ENCODE data around the gene NPBWR2.

Gene NPBWR2

DNA sequence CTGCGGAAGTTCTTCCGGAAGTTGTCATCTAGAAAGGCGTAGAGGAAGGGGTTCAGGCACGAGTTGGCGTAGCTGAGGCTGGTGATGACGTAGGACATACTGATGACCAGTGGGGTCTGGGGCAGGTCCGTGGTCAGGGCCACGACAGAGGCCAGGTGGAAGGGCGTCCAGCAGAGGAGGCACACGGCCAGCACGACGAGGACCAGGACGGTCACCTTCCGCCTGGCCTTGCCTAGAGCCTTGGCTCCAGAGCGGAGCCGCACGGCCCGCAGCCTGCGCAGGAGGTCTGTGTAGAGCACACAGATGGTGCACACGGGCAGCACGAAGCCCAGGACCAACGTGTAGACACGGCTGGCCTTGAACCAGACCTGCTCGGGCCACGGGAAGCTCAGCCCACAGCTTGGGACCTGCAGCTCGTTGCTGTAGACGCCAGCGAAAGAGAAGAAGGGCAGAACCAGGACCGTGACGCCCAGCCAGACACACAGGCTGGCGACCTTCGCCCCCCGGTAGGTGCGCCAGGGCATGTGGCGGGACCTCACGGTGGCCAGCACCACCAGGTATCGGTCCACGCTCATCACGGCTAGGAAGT lies 1.4 kb downstream of the NPBWR2 start:
- no peak for DNase-seq (ENCODE audit: low spot score in 2 of 2)
- H3K9me3 Mint-ChIP-seq, result no peaks in the 10 kb centered on the region
- no peak overlapping the region for H3K27ac Mint-ChIP-seq
- H3K4me1 Mint-ChIP-seq, result peaks cover 32% of the 10 kb centered on the region
- H3K27me3 Mint-ChIP-seq, result peaks cover 2% of the 10 kb centered on the region
- H3K4me3 Mint-ChIP-seq, result no peak overlapping the region
- H3K36me3 Mint-ChIP-seq, result no peaks in the 10 kb centered on the region
- no peak for ATAC-seq (ENCODE audit: low read depth)

DNA sequence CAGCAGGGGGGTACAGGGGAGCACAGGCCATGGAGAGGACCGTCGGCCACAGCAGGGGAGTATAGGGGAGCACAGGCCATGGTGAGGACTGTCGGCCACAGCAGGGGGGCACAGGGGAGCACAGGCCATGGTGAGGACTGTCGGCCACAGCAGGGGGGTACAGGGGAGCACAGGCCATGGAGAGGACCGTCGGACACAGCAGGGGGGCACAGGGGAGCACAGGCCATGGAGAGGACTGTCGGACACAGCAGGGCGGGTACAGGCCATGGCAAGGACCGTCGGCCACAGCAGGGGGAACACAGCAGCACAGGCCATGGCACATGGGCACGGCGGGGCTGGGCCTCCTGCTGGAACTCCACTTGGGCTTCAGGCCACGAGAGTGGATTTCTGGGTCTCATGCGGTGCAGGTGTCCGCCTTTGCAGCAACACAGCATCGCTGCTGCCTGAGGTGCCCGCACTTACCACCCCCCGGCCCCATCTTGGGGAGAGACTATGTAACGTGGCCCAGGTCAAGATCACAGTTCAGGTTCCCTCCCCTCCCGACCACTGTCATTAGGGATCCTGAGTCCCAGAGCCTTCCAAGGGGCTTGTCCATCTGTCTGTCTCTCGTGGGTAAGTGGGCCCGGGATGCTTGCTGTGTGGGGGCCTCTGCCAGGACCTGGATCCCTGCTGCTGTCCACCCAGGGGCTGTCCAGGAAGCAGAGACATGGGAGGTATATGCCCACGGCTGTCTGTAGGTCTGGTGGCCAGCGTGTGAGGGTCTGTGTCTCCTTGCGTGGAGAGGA lies 2.5 kb downstream of the NPBWR2 start:
- ATAC-seq (ENCODE audit: low read depth) (no peak), DNase-seq (ENCODE audit: low spot score in 2 of 2) (peak in 1 of 2 donors; percentile 12)
- no peaks in the 10 kb centered on the region for H3K9me3 Mint-ChIP-seq
- no peak overlapping the region for H3K27ac Mint-ChIP-seq
- peaks cover 2% of the 10 kb centered on the region for H3K27me3 Mint-ChIP-seq
- H3K4me3 Mint-ChIP-seq, result no peak overlapping the region
- H3K36me3 Mint-ChIP-seq, result no peaks in the 10 kb centered on the region
- peaks cover 43% of the 10 kb centered on the region for H3K4me1 Mint-ChIP-seq

DNA sequence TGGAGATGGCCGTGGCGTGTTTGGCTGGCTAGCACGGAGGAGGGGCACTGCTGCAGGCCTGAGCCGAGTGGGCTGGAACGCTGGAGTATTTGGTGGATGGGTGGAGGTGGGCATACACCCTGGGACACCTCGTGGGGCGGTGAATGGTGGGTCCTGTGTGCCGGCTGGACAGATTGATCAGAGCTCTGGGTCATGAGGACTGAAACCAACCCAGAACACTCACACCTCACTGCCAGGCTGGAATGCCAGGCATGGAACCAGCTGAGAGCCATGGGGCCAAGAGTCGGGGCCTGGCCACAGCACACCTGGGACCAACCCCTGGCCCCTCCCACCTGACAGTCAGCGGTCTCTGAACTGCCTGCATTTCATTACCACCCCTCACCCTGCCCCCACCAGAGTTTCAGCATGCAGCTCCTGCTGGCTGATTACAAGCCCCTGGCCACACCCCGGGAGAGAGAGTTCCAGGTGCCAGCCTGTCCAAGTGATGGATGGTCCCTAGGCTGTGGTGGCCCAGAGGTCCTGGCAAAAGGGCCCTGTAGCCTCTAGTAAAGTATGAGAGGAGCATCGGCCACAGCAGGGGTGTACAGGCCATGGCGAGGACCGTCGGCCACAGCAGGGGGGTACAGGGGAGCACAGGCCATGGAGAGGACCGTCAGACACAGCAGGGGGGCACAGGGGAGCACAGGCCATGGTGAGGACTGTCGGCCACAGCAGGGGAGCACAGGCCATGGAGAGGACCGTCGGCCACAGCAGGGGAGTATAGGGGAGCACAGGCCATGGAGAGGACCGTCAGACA lies 3.3 kb downstream of the NPBWR2 start:
- H3K27me3 Mint-ChIP-seq, result peaks cover 2% of the 10 kb centered on the region
- no peak overlapping the region for H3K4me3 Mint-ChIP-seq
- DNase-seq (ENCODE audit: low spot score in 2 of 2), result peak in 1 of 2 donors; percentile 10
- no peak for ATAC-seq (ENCODE audit: low read depth)
- H3K4me1 Mint-ChIP-seq, result peaks cover 45% of the 10 kb centered on the region
- H3K9me3 Mint-ChIP-seq, result no peaks in the 10 kb centered on the region
- H3K27ac Mint-ChIP-seq, result peak overlapping the region; percentile 55
- no peaks in the 10 kb centered on the region for H3K36me3 Mint-ChIP-seq

DNA sequence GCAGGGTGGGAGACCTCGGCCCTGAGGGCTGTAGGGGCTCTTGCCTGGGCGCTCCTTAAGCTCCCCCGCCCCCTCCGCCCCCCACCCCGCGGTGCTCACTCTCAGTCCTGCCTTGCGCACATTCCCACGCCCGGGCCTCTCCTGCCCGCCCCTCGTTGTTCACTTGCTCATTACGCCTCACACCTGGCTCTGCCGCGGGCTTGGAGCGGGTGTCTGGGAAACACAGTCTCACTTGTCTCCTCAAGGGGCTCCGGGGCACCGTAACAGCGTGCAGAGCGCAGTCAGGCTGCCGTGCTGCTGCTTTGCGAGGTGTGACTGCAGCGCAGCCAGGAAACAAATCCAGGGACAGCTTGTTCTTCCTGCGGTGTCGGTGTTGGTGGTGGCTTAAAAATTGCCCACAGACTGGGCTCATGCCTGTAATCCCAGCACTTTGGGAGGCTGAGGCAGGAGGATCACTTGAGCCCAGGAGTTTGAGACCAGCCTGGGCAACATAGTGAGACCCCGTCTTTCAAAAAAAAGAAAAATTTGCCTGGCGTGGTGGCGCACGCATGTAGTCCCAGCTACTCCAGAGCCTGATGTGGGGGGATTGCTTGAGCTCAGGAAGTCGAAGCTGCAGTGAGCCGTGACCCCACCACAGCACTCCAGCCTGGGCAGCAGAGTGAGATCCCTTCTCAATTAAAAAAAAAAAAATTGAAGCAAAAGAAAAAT lies 4.6 kb downstream of the NPBWR2 start:
- Mint-ChIP-seq H3K4me3 (peak overlapping the region; percentile 89), H3K9me3 (no peaks in the 10 kb centered on the region), H3K4me1 (peaks cover 39% of the 10 kb centered on the region), H3K27me3 (peaks cover 2% of the 10 kb centered on the region), H3K27ac (peak overlapping the region; percentile 75), H3K36me3 (peaks cover 6% of the 10 kb centered on the region)
- ATAC-seq (ENCODE audit: low read depth) (no peak), DNase-seq (ENCODE audit: low spot score in 2 of 2) (peak in 1 of 2 donors; percentile 41)

DNA sequence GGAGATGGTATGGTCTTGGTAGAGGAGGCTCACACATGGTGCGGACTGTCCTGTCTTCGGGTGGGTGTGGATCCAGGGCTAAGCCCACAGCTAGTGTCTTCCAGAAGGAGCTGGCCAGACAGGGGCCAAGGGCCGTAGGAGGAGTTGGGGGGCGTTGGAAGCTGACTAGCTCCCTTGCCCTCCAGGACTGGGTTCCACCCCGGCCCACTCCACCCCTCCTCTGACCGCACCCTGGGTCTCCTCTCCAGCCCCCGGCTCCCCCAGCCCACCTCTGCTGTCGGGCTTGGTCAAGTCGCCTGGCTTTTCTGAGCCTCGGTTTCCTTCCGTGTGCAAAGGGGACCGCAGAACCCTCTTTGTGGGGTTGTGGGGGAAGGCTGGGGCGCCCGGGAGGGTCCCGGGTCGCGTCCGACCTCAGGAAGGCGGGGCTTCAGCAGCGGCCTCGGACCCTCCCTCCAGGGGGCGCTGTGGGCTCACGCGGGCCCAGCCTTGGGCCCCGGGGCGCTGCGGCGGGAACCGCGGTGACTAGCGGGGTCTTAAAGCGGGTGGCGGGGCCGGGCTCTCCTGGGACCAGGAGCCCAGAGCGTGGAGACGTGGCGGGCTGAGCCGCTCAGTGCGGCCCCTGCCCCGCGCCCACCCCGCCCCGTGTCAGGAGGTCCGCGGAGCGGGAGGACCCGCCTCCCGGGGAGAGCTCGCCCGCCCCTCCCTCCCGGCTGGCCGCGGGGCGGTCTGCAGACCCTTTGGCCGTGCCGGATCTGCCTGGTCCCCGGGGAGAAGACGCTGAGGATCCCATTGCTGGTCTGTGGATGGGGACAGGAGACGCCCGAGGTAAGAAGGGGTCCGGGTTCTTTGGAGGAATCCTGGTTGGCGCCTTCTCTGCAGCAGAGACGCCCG lies 5.4 kb downstream of the NPBWR2 start:
- H3K36me3 Mint-ChIP-seq, result peaks cover 8% of the 10 kb centered on the region
- DNase-seq (ENCODE audit: low spot score in 2 of 2) (peak; percentile 85 to 94), ATAC-seq (ENCODE audit: low read depth) (peak; percentile 34)
- H3K27me3 Mint-ChIP-seq, result peaks cover 2% of the 10 kb centered on the region
- peaks cover 33% of the 10 kb centered on the region for H3K4me1 Mint-ChIP-seq
- peak overlapping the region; percentile 89 for H3K4me3 Mint-ChIP-seq
- peak overlapping the region; percentile 94 for H3K27ac Mint-ChIP-seq
- H3K9me3 Mint-ChIP-seq, result no peaks in the 10 kb centered on the region

DNA sequence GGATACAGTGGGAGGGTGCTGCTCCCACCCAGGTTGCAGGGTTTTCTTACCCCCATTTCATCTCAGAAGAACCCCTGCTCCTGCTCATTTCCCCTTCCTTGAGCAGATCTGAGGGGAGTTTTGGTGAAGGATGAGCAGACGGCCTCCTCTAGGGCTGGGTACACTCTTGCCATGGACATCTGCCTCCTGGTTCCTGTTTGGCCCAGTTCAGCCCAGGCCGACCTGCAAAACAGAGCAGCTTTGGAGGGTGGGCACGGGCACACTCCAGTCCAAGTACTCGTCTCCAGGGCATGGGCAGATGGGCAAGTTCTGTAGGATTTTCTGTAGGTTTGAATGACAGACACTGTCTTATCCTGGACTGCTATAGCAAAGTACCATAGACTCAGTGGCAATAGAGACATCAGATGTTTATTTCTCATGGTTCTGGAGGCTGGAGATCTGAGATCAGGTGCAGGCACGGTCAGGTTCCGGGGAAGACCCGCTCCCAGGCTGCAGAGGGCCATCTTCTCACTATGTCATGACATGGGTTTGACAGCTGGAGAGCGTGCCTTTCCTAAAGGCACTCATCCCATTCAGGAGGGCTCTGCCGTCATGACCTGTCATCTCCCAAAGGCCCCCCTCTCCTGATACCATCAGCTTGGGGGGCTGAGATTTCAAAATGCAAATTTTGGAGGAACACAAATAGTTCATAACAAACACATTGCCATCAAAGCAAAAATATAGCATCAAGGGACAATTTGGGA lies 6.2 kb downstream of the NPBWR2 start:
- Mint-ChIP-seq H3K36me3 (peaks cover 14% of the 10 kb centered on the region), H3K9me3 (peaks cover 2% of the 10 kb centered on the region), H3K27me3 (peaks cover 4% of the 10 kb centered on the region), H3K27ac (peak overlapping the region; percentile 94), H3K4me3 (peak overlapping the region; percentile 82), H3K4me1 (peaks cover 36% of the 10 kb centered on the region)
- ATAC-seq (ENCODE audit: low read depth), result no peak
- no peak for DNase-seq (ENCODE audit: low spot score in 2 of 2)

DNA sequence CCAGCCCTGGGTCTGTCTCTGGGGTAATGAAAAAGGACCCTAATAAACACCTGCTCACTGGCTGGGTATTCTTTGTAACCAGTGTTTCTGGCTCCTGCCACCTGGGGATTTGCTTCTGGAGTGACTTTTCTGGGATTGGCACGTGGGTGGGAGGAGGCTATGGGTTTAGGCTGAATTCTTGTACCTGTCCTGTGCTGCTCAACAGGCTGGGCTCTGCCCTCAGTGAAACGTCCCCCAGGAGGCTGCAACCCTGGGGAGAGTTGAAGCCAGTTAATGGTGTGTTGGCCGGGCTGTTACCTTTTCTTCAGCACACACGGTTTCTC lies 6.8 kb downstream of the NPBWR2 start:
- Mint-ChIP-seq H3K27ac (peak overlapping the region; percentile 94), H3K4me1 (peaks cover 40% of the 10 kb centered on the region), H3K27me3 (peaks cover 4% of the 10 kb centered on the region), H3K9me3 (peaks cover 2% of the 10 kb centered on the region), H3K4me3 (peak overlapping the region; percentile 19), H3K36me3 (peaks cover 14% of the 10 kb centered on the region)
- DNase-seq (ENCODE audit: low spot score in 2 of 2), result peak in 1 of 2 donors; percentile 59
- no peak for ATAC-seq (ENCODE audit: low read depth)

DNA sequence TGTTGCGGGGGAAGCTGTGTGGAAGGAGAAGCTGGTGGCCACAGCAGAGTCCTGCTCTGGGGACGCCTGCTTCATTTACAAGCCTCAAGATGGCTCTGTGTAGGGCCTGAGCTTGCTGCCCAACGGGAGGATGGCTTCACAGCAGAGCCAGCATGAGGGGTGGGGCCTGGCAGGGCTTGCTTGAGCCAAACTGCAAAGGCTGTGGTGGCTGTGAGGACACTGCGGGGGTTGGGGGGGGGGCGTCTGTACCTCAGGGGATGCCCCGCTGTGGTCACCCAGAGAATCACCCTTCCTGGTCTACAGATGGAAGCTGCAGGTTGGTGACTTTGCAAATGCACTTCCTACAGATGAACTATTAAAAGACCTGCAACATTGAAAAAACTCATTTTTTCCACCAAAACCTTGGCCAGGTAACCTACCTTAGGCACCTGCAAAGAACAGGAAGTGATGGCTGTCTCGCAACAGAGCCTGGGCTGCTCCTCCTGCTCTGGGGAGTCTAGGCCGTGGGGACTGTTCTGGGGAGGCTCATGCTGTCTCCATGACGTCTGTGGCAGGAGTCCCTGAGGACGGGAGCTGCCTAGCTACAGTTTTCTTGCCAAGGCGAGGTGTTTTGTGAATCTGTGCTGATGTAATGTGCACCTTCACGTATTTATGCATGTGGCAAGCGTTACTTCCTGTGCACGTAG lies 7.3 kb downstream of the NPBWR2 start:
- H3K9me3 Mint-ChIP-seq, result peaks cover 2% of the 10 kb centered on the region
- H3K27ac Mint-ChIP-seq, result peak overlapping the region; percentile 94
- H3K36me3 Mint-ChIP-seq, result peaks cover 14% of the 10 kb centered on the region
- H3K27me3 Mint-ChIP-seq, result peaks cover 4% of the 10 kb centered on the region
- peaks cover 40% of the 10 kb centered on the region for H3K4me1 Mint-ChIP-seq
- peak; percentile 70 to 79 for DNase-seq (ENCODE audit: low spot score in 2 of 2)
- peak; percentile 82 for ATAC-seq (ENCODE audit: low read depth)
- peak overlapping the region; percentile 19 for H3K4me3 Mint-ChIP-seq

DNA sequence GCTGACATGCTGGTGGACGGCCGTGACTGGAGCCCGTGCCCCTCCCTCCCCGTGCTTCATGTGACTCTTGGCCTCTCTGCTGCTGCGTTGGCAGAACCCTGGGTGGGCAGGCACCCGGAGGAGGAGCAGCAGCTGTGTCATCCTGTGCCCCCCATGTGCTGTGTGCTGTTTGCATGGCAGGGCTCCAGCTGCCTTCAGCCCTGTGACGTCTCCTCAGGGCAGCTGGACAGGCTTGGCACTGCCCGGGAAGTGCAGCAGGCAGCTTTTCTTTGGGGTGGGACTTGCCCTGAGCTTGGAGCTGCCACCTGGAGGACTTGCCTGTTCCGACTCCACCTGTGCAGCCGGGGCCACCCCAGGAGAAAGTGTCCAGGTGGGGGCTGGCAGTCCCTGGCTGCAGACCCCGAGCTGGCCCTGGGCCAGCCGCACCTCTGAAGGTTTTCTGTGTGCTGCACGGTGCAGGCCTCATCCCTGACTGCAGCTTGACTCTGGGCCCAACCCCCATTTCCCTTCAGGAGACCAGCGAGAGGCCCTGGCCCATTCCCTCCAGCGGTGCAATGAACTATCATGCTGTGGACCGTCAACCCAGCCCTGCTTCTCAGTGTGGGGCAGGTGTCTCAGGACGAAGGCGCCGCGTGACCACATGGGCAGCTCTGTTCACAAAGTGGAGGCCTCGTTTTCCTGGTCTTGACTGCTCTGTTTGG lies 8.1 kb downstream of the NPBWR2 start:
- no peak for DNase-seq (ENCODE audit: low spot score in 2 of 2)
- peak overlapping the region; percentile 94 for H3K27ac Mint-ChIP-seq
- H3K9me3 Mint-ChIP-seq, result peaks cover 2% of the 10 kb centered on the region
- H3K36me3 Mint-ChIP-seq, result peaks cover 14% of the 10 kb centered on the region
- no peak for ATAC-seq (ENCODE audit: low read depth)
- H3K27me3 Mint-ChIP-seq, result peaks cover 4% of the 10 kb centered on the region
- peaks cover 37% of the 10 kb centered on the region for H3K4me1 Mint-ChIP-seq
- H3K4me3 Mint-ChIP-seq, result no peak overlapping the region

DNA sequence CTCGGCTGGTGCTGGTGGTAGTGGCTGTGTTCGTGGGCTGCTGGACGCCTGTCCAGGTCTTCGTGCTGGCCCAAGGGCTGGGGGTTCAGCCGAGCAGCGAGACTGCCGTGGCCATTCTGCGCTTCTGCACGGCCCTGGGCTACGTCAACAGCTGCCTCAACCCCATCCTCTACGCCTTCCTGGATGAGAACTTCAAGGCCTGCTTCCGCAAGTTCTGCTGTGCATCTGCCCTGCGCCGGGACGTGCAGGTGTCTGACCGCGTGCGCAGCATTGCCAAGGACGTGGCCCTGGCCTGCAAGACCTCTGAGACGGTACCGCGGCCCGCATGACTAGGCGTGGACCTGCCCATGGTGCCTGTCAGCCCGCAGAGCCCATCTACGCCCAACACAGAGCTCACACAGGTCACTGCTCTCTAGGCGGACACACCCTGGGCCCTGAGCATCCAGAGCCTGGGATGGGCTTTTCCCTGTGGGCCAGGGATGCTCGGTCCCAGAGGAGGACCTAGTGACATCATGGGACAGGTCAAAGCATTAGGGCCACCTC lies 8.8 kb downstream of the NPBWR2 start:
- Mint-ChIP-seq H3K36me3 (peaks cover 14% of the 10 kb centered on the region), H3K4me1 (peaks cover 33% of the 10 kb centered on the region), H3K4me3 (no peak overlapping the region), H3K9me3 (peaks cover 2% of the 10 kb centered on the region), H3K27me3 (peaks cover 2% of the 10 kb centered on the region), H3K27ac (no peak overlapping the region)
- ATAC-seq (ENCODE audit: low read depth) (no peak), DNase-seq (ENCODE audit: low spot score in 2 of 2) (no peak)

DNA sequence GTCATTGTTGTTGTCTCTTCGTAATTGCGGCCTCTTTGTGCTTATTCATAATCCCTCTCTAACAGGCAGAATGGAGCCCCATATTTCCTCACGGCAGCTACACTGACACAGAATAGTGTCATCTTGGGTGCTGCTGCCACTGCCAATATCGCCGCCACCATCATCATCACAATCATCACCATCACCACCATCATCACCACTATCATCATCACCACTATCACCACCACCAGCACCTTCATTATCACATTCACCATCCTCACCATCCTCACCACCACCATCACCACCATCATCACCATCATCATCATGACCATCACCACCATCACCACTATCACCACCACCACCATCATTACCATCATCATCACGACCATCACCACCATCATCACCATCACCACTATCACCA lies 10.8 kb downstream of the NPBWR2 start:
- peaks cover 14% of the 10 kb centered on the region for H3K36me3 Mint-ChIP-seq
- H3K9me3 Mint-ChIP-seq, result peaks cover 2% of the 10 kb centered on the region
- peak overlapping the region; percentile 78 for H3K27ac Mint-ChIP-seq
- no peak overlapping the region for H3K4me3 Mint-ChIP-seq
- H3K27me3 Mint-ChIP-seq, result peaks cover 2% of the 10 kb centered on the region
- ATAC-seq (ENCODE audit: low read depth), result no peak
- H3K4me1 Mint-ChIP-seq, result peaks cover 42% of the 10 kb centered on the region
- no peak for DNase-seq (ENCODE audit: low spot score in 2 of 2)

Measured in memory B cell (primary cell).